GM19372 (cell line): ENCODE data around the gene GFPT2.
A peak's percentile ranks its signal among the peaks of the same experiment; 100 is the strongest.

Source experiments
- ATAC-seq: cut with Tn5 transposase; IDR thresholded peaks from one replicate; pipeline ENCODE4 v1.9.1; 2021; ENCODE audit warnings: mild to moderate bottlenecking, low read depth, moderate library complexity; ENCODE audit not compliant: unreplicated experiment

The GFPT2 gene

DNA sequence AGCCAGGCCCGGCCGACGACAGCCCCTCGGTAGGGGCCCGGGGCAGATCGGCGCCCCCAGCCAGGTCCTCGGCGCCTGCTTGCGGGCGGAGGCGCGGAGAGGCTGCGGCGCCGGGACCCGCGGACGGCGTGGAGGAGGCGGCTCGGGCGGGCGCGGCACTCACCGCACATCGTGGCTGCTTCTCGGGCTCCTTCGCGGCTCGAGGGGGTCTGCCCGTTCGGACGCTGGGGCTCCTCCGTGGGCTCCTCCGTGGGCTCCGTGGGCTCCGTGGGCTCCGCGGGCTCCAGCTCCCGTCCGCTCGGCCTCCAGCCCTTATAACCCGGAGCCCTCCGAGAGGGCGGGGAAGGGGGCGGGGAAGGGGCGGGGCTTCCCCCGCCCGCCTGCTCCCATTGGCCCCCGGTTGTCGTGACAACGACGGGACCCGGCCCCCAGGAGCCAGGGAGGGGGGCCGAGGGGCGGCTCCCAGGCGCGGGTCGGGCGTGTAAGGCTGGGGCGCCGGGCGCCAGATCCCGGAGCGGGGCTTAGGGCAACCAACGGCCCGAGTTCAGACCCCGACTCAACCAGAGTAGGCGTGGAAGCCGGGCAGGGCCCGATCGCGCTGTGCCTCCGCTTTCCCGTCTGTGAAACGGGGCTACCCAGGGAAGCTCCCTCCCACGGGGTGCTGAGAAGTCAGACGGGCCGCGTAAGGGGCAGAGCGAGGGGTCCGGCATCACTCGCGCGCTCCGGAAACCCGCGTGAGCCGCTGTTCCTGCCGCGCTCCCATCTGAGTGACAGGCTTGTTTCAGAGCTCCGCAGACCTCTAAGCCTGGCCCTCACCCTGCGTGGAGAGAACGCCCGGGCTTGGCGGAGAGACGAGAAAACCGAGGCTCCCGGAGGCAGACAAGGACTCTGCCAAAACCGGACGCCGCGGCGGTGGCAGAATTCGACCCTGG lies at the start of gene GFPT2:
Gene GFPT2 (minus strand): TSS at position 289 of the 932 bp plus-strand sequence. CDS start 119 bp downstream, at position 170.
- ATAC-seq: peak; percentile 79

DNA sequence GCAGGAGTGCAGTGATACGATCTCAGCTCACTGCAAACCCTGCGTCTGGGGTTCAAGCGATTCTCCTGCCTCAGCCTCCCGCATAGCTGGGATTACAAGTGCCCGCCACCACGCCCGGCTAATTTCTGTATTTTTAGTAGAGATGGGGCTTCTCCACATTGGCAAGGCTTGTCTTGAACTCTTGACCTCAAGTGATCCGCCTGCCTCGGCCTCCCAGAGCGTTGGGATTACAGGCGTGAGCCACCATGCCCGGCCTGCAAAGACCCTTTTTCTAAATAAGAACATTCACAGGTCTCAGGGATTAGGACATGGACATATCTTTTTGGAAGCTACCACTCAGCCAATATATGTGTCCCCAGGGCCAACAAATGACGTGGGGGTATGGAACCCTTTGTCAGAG lies 49.6 kb upstream of the GFPT2 start:
- no peak for ATAC-seq

DNA sequence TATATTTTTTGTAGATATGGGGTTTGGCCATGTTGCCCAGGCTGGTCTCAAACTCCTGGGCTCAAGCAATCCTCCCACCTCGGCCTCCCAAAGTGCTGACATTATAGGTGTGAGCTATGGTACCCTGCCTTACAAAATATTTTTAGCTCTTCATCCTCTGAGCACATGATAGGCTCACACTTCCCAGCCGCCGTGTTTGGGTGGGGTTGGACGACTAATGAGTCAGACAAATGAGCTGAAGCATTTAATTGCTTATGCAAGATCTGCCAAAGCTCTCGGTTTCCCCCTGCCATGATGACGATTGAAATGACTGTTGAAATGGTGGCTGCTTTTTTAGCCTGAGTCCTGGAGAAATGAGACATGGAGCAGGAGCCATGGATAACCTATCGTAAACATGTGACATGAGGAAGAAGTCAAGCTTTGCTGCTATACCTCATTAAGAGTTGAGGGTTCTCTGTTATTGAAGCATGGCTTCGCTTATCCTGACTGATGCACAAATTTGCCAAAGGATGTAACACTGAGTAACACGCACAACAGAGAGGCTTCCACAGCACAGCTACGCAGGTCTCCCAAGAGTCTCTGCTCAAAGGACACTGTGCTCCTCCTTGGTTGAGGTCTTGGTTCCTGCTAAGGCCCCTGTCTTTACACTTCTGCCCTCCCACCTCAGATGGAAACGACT lies 48.2 kb upstream of the GFPT2 start:
- ATAC-seq: no peak

DNA sequence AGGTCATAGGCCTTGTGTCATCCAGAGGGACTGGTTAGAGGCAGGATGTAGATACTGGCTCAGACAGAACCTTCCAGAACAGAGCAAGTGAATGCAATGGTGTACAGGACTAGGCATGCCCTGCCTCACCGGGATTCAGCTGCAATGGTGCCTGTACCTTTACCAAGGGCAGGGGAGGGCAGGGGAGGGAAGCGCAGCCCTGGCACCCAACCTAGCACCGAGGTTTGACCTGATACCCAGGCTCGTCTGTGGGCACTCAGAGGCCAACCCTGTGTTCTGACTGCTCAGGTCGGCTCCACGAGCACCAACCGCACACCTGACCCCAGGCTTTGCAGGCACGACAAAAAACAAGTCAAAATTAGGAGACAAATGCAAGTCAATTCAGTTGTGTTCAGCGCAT lies 47.3 kb upstream of the GFPT2 start:
- no peak for ATAC-seq

DNA sequence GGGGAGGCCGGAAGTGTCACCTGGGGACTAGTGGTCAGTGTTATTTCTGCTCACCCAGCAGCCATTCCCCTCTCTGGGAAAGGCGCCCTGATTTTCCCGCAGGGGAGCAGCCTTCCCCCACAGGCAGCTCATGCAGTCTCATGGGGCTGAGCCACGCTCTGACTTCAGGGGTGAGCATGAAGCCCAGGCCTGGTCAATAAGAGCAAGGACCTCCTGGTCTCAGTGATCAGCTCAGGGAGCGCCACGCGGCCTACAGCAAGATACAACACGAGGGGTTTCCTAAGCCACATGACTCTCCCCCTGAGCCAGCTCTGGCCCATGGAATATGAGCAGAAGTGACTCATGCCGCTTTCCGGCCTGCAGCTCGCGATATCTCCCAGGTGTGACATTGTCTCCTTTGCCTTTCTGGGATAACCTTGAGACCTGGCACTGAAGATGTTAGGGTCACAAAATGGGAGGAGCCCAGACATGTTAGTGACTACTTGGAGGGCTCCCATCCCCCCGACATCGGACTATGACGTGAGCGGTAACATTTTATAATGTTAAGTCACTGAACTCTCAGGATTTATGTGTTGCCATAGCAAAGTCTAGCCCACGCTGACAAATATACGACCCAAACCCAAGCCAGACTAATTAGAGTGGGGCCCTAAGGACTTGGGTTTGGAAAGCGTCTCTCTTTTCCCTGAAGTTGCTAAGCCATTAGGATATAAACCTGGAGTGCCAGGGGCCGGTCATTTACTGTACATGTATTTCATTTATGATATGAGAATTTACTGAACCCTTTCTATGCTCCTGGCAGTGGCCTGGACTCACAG lies 46.5 kb upstream of the GFPT2 start:
- no peak for ATAC-seq

DNA sequence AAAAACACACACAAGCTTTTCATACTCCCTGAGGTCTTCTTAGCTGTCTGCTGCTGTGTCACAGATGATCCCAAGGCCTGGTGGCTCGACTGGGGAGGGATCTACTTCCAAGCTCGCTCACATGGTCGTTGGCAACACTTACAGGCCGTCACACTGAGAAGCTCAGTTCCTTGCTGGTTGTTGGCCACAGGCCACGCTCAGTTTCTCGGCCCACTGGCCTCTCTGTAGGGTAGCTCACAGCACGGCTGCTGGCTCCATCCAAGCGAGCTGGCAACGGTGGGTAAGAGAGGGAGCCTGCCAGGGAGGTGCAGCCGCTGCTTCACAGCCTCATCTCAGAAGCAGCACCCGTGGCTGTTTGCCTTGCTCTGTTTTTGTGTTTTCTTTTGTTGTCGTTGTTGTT lies 43.8 kb upstream of the GFPT2 start:
- ATAC-seq: no peak

DNA sequence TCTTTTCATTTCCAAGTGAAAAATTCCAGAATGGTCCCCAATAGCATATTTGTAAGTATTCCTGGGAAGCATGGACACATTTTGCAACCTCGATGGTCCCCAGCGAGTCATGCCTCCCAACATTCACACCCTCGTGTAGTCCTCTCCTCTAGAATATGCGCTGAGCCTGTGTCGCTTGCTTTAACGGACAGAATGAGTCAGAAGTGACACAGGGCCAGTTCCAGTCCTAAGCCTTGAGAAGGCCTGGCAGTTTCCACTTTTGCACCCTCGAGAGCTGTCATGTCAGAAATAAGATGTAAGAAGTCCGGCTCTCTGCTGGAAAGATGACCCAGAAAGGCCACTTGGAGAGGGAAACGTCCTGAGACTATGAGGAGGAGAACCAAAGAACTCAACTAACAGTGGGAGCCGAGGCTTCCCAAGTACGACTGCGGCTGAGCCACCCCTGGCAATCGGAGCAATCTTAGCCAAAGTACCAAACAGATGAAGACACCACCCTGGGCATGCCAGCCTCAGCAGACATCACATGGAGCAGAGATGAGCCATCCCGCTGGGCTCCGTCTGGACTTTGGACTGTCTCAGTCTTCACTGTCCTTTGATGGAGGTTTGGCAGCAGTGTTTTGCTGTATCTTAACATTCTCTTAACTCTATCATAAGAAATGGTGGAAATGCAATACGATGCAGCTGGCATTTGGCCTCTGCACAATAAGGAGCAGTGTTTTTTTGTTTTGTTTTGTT lies 42.6 kb upstream of the GFPT2 start:
- no peak for ATAC-seq

DNA sequence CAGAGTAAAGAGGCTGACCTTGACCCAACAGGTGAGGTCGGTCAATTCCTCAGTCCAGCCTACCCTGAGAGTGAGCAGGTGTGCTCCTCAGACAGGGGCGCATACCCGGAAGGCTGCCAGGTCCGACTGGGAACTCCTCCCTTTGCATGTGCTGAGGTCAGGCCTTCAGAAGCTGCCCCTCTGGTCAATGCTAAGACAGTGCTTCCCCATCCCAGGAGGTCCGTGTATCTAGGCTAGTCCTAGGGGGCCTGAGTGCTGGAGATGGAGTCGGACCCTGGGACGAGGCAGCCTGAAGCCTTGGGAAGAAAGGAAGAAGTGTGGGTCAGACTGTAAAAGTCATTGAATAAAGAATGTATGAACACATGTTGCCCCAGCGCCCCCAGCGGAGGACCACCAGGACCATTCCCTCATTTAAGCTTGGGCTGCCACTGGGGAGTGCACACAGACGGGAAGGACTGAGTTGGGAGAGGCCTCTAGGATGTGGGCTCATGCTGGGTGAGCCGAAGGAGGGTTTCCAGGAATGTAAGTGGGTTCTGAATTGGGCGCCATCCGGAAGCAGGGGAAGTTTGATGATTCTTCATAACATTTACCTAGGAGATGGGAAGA lies 41.0 kb upstream of the GFPT2 start:
- no peak for ATAC-seq

DNA sequence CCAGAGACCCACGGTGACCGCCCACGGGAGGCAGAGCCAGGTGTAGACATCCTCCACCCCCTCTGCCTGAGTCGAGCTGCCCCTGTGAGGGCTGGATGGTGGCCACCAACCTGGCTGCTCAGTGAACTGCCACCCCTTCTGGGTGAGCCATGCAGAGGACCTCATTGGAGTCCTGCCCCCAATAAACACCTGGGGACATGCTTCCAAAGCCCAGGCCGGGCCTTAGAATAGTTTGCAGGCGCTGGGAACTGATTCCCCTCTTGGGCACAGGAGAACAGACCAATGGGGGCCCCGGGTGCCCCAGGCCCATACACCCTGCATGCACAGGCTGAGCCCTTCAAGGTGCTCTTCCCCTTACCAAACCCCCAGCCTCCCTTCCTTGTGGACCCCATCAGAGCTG lies 38.1 kb upstream of the GFPT2 start:
- no peak for ATAC-seq

DNA sequence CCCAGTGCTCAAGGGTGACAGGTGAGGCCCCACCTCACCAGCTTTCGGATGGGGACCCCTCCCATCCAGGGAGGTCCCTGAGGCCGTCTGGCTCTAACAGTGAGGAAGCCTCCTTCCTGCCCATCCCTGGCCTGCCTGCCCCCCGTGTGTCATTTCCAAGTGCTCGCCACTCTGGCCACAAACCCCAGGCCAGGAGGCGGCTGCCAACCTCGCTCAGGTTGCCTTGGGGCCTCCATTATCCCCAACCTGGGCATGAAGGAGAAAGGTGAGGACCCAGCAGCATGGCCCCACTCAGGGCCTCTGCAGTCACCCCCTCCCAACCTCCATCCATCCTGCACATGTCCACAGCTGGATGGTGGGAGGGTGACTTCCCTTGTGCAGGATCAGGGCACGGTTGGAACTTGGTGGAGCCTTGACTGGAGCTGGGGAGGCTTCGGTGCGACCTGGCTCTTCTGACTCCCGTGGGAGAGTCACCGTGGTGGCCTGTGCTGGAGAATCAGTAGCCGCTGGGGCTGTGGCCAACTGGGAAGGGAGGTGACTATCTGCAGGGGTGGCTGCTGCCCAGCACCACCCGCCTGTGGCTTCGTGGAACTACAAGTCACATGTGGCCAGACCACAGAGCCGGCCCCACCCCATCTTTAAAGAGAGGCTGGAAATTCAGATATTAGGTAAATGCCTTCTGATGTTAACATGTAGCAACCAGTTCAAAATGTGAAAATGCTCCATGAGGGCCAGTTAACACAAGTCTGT lies 37.5 kb upstream of the GFPT2 start:
- ATAC-seq: no peak

DNA sequence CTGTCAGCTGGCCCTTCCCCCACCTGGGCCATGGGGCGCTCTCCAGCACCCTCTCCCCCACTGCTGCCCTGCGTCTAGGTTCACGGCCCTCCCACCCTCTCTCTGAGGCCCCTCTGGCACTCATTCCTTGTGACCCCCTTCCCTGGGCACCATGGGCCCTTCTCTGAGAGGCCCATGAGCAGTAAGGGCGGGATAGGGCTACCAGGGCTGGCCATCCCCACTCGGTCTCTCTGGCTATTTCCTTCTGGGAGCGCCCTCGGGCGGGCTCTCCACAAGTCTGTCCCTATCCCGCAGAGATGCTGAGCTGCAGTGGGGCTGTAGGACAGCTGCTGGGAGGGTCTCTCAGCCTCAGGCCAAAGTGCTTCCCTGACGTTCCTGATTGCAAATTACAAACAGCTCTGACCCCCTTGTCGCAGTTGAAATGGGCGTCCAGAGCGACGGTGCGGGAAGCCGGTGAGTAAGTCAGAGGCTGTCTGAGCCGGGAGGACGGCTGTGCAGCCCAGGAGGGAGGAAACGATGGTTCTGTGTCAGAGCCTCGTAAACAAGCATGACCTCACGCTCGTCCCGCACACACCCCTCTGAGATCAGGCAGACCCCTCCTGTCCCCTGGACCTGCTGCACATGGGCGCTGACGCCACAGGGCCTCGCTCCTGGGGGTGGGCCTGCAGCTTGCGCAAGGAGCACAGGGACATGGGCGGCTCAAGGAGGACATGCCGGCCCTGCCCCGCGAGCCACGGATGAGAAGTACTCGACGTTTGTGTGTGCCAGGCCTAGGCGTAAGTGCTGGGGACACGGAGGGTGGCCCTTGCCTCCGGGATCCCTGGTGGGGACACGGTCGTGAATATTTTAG lies 36.3 kb upstream of the GFPT2 start:
- ATAC-seq: no peak

DNA sequence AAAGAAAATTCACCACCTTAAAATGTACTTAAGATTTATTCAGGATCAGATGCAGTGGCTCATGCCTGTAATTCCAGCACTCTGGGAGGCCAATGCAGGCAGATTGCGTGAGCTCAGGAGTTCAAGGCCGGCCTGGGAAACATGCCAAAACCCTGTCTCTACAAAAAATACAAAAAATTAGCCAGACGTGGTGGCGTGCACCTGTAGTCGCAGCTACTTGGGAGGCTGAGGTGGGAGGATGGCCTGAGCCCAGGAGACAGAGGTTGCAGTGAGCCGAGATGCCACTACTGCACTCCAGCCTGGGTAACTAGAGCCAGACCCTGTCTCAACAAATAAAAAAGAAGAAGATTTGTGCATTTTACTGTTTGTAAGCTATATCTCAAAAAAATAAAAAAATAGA lies 34.7 kb upstream of the GFPT2 start:
- ATAC-seq: no peak

DNA sequence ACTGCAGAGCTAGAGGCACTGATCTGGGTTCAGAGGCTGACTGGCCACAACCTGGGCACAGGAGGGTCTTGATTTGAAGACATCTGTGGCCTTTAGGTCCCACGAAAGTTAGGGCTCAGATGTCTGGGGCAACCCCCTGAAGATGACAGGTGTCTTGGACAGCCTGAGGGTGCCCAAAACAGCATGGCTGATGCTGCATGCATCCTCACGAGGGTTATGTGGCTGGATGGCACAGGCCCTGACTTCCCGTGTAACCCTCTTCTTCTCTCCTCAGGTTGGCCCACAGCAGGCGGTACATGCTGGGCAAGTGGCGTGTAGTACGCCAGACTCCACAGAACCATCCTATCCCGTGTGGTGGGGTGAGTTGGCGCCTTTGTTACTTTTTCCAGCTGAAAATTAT lies 29.8 kb upstream of the GFPT2 start:
- no peak for ATAC-seq

DNA sequence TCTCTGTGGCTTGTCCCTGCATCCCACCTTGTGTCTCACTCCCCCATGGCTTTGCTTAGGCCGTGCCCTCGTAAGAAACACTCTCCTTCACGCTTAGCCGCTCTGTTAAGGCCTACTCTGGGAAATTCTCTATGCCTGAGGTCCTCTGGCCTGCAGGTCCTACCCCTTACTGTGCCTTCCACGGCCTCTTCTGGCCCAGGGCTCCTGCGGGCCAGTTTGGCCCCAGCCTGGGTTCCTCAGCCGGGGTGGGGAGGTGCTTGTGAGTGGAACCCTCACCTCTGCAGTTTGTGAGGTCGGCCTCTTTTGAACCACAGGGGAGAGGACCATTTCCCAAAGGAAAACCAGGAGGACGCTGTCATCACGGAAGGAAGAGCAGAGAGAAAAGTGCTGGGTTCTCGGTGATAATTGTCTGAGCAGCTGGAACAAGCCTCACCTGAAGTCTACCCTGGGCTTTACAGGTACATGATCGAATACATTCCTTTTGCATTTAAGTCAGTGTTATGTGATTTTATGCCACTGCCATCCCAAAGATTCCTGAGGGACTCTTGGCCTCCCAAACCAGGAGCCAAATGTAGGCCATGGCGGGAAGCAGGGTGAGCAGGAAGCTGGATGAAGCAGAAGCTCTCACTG lies 28.8 kb upstream of the GFPT2 start:
- no peak for ATAC-seq

DNA sequence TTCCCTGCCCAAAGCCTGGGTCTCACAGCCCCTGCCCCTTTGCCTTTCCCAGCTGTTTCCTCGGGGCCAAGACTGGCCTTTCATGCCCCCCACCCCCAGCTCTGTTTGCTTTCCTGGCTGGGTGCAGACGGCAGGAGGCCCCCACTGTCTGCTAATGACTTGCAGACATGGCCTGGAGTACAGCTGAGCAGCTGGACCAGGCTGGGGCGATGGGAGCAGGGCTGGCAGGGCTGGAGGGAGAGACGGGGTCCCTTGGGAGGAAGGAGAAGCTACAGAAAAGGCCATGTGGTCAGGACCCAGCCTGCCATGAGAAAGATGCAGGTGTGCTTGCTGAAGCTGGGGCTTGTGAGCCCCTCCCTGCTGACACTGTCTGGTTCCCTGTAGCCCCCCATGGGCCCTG lies 28.3 kb upstream of the GFPT2 start:
- ATAC-seq: no peak

DNA sequence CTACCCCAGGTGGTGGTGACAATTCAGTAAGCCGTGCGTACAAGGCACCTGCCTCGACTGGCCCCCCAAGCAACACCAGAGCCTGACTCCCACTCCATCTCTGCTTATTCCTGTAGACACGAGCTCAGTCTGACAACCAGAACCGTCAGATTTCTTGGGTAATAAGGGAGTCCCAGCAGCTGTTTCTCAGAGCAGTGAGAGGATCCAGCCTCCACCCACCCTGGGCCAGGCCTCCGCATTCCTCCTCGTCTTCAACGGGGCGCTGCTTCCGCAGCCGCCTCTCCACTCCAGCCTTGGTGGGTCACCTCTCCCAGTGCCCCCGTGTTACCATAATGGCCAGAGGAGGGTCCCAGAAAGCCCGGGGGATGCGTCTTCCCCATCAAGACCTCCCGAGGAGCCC lies 27.7 kb upstream of the GFPT2 start:
- ATAC-seq: no peak

DNA sequence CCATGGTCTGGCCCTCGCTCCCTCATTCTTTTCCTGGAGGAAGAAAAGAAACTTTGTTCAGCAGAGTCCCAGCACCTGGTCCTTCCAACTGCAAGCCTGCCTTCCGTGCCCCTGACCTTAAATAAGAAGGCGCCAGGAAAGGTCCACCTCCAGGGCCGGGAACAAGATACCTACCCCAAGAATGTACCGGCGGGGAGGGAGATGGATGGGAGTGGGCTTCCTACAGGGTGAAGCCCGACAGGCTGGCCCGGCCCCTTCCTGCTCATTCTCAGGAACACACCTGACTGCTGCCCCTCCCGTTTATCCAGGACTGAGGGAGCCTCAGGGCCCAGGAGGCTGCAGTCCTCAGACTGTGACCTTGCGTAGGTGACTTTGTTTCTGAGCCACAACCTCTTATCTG lies 27.3 kb upstream of the GFPT2 start:
- ATAC-seq: no peak
